Pancreas (tissue), 10 donors: Measurements from ENCODE around the gene ZNF184. TPM values are rescaled to one million over a fixed set of nuclear protein-coding genes. Genes with fewer than 3 reads are reported as not detected.

Experiments
- ATAC-seq, 4 donors: fragments of 200-7000 bp; cut with Tn5 transposase; one replicate each; pipeline versions ENCODE4 v1.8.0 to v1.9.1; 2020; ENCODE audit warnings: mild to moderate bottlenecking in 4 of 4, moderate library complexity in 4 of 4
- DNase-seq, 6 donors: peaks; one replicate each; pipeline ENCODE4 v3.0.0-alpha.2; 2020
- FAIRE-seq: peaks from 2 replicates; lab custom pipeline; 2012; peaks lifted over from hg19 to GRCh38; lab: Jason Lieb, UNC
- H3K27ac ChIP-seq, 4 donors: fragments of 200-600 bp; sonication (generic); 1 replicate in 3 of 4; 2 replicates in 1 of 4; pipeline versions ENCODE4 v1.5.0 to v1.8.0; 2020
- H3K27me3 ChIP-seq, 4 donors: fragments of 200-600 bp; one replicate each; pipeline ENCODE4 v1.8.0; 2021
- H3K36me3 ChIP-seq, 3 donors: fragments of 200-600 bp; sonication (generic) in 1 of 3; one replicate each; pipeline versions ENCODE4 v1.5.0 to v1.8.0; 2020 to 2021
- H3K4me1 ChIP-seq, 3 donors: fragments of 200-600 bp; one replicate each; pipeline ENCODE4 v1.8.0; 2021
- H3K4me3 ChIP-seq, 4 donors: fragments of 200-600 bp; sonication (generic) in 2 of 4; one replicate each; pipeline versions ENCODE4 v1.5.0 to v1.8.0; 2020 to 2021
- H3K9me3 ChIP-seq, 4 donors: fragments of 200-600 bp; one replicate each; pipeline ENCODE4 v1.8.0; 2021
- CTCF ChIP-seq, 4 donors: fragments of 200-600 bp; sonication (generic) in 3 of 4; IDR thresholded peaks; one replicate each; pipeline versions ENCODE4 v1.5.0 to v1.8.0; 2021; ENCODE audit warnings: antibody characterized with exemption in 4 of 4
- WGBS, 2 donors: extraction: QIAGEN DNeasy Blood & Tissue Kit; methylation state at CpG; one replicate each; pipeline ENCODE4 v1.1.7; 2013; 5-methylcytosine and 5-hydroxymethylcytosine counted together
- intact Hi-C, 3 donors: fragments of 100-400 bp; cut with DNase I; formaldehyde crosslinking; loops; one replicate each; pipeline versions ENCODE4 v1.11.1 to v1.14.2; 2022
- polyA plus RNA-seq, 2 donors: library from polyadenylated mRNA; stranded (reverse); fragments of 200-250 nt; gene quantifications; one replicate each; pipeline ENCODE4 v1.2.3, GENCODE V29; 2013
- total RNA-seq, 6 donors: library from RNA; stranded (reverse); fragmentation: NEBNext Ultra II Directional in 4 of 6; extraction: Animal tissue kit (Norgen Biotek cat#: 25700) in 4 of 6; gene quantifications; one replicate each; pipeline versions ENCODE4 v1.2.1 to v1.2.4, GENCODE V29; 2021 to 2023
- donor health status: healthy with polysubstance abuse.
- donor health status: DM: no; HTN: no; CAD: no; lungs with moderate emphysema.
- donor health status: DM: no; HTN: no; CAD: no.
- donor health status: control.
- donor health status: control.
- donor health status: Bipolar disorder and iron deficiency.
- donor health status: DM: yes; HTN: yes; CAD: no.
- donor health status: DM: no; HTN: no; CAD: no.
- donor health status: DM: no; HTN: no; CAD: no.
- donor health status: DM: yes; HTN: yes; CAD: no.

The ZNF184 gene
- total and polyA plus RNA-seq, 8 donors = 1.1 to 4.6 (median 2.2) TPM

GRCh38 chr6:27470023-27470422, 2.9 kb downstream of the ZNF184 start:
- Histone ChIP-seq H3K4me1 (peaks cover 0 to 16% (median 0%) of the 10 kb centered on the region in 3 donors), H3K4me3 (no peak overlapping the region), H3K9me3 (no peaks in the 10 kb centered on the region), H3K27ac (no peak overlapping the region), H3K36me3 (peaks cover 0 to 4% (median 0%) of the 10 kb centered on the region in 3 donors), H3K27me3 (no peaks in the 10 kb centered on the region)
- intact Hi-C loops = no loop called here
- no peak for DNase-seq
- no peak for TF ChIP-seq CTCF (IDR thresholded peaks at IDR 0.05)
- 90 to 95% methylated on average over 2 of the region's 2 CpGs for WGBS, 2 donors
- no peak for FAIRE-seq
- no peak for ATAC-seq

- peaks cover 0 to 16% (median 0%) of the 10 kb centered on the region in 3 donors for H3K4me1 ChIP-seq
- FAIRE-seq = no peak
- no peak overlapping the region for H3K4me3 ChIP-seq
- H3K36me3 ChIP-seq = peaks cover 0 to 4% (median 0%) of the 10 kb centered on the region in 3 donors
- DNase-seq = no peak
- H3K27ac ChIP-seq = no peak overlapping the region
- H3K27me3 ChIP-seq = no peaks in the 10 kb centered on the region
- no peaks in the 10 kb centered on the region for H3K9me3 ChIP-seq
- no peak for ATAC-seq
- TF ChIP-seq CTCF (IDR thresholded peaks at IDR 0.05) = no peak
- intact Hi-C loops = no loop called here
These were observed 4.6 kb downstream of the ZNF184 start for GRCh38 chr6:27468334-27468733.

- WGBS, 2 donors = 98 to 99% methylated on average over 3 of the region's 3 CpGs
- H3K4me1 ChIP-seq = no peaks in the 10 kb centered on the region
- no peak for TF ChIP-seq CTCF (IDR thresholded peaks at IDR 0.05)
- FAIRE-seq (no peak), DNase-seq (no peak), ATAC-seq (no peak)
- intact Hi-C loops = no loop called here
- H3K9me3 ChIP-seq = peaks cover 0 to 19% (median 11%) of the 10 kb centered on the region in 4 donors
- no peak overlapping the region for H3K4me3 ChIP-seq
- no peak overlapping the region for H3K27ac ChIP-seq
- H3K27me3 ChIP-seq = no peaks in the 10 kb centered on the region
- peaks cover 8 to 56% (median 38%) of the 10 kb centered on the region in 3 donors for H3K36me3 ChIP-seq
These were observed 20.4 kb downstream of the ZNF184 start for GRCh38 chr6:27452496-27452897.

GRCh38 chr6:27451660-27452390, 21.1 kb downstream of the ZNF184 start:
- ATAC-seq = no peak
- no peak for FAIRE-seq
- peaks cover 0 to 19% (median 11%) of the 10 kb centered on the region in 4 donors for H3K9me3 ChIP-seq
- H3K4me1 ChIP-seq = no peaks in the 10 kb centered on the region
- TF ChIP-seq CTCF (IDR thresholded peaks at IDR 0.05) = no peak
- intact Hi-C loops = no loop called here
- no peak for DNase-seq
- H3K27ac ChIP-seq = no peak overlapping the region
- H3K27me3 ChIP-seq = no peaks in the 10 kb centered on the region
- H3K36me3 ChIP-seq = peaks cover 8 to 49% (median 38%) of the 10 kb centered on the region in 3 donors
- WGBS, 2 donors = 97 to 99% methylated on average over 9 of the region's 9 CpGs
- H3K4me3 ChIP-seq = no peak overlapping the region

- Histone ChIP-seq H3K27ac (no peak overlapping the region), H3K4me1 (no peaks in the 10 kb centered on the region), H3K4me3 (no peak overlapping the region), H3K36me3 (peaks cover 5 to 20% (median 16%) of the 10 kb centered on the region in 3 donors), H3K9me3 (peaks cover 0 to 18% (median 10%) of the 10 kb centered on the region in 4 donors), H3K27me3 (no peaks in the 10 kb centered on the region)
- no peak for TF ChIP-seq CTCF (IDR thresholded peaks at IDR 0.05)
- 96 to 100% methylated on average over 1 of the region's 1 CpG for WGBS, 2 donors
- FAIRE-seq = no peak
- intact Hi-C loops = no loop called here
- no peak for DNase-seq
- no peak for ATAC-seq
These were observed 24.4 kb downstream of the ZNF184 start for GRCh38 chr6:27448456-27448855.
